BE2C (cell line): ENCODE measurements around the gene ATP2B3.

Experiments
- DNase-seq: peaks from one replicate; pipeline ENCODE4 v3.0.0-alpha.2; 2020
- H3K27me3 ChIP-seq: fragments of 250-450 bp; sonication (Bioruptor Pico); 2 replicates; pipeline ENCODE4 v1.5.1; 2020; ENCODE audit warnings: mild to moderate bottlenecking
- H3K36me3 ChIP-seq: fragments of 250-450 bp; sonication (Bioruptor Pico); 2 replicates; pipeline ENCODE4 v1.5.1; 2020; ENCODE audit warnings: mild to moderate bottlenecking
- H3K4me1 ChIP-seq: fragments of 250-450 bp; sonication (Bioruptor Pico); 2 replicates; pipeline ENCODE4 v1.5.1; 2020
- H3K4me3 ChIP-seq: 2 replicates; pipeline ENCODE4 v1.5.1; 2011; ENCODE audit warnings: low read depth, low read length
- H3K9me3 ChIP-seq: fragments of 250-450 bp; sonication (Bioruptor Pico); 2 replicates; pipeline ENCODE4 v1.5.1; 2020
- TF ChIP-seq, protein P1 (sequence below): IDR thresholded peaks from 2 replicates; pipeline ENCODE4 v1.5.1; 2012; ENCODE audit warnings: mild to moderate bottlenecking, low read depth, low read length

Gene ATP2B3

DNA sequence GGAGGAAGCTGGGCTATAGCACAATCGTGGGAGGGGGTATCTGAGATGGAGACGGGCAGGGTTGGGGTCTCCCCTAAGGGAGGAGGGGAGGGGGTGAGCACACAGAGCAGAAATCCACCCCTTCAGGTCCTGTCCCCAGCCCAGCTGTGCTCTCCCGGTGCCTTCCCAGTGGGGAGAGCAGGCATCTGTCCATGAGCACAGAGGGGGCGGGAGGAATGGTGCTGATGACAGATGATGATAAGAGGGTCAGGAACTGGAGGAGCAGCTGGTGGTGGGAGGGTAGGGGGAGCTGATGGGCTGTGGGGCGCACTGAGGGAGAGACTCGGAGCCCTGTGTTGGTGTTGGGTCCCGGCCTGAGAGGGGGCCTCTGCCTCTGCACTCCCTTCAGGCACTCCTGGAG, 8.6 kb downstream of the ATP2B3 start:
- peak; percentile 70 for DNase-seq
- Histone ChIP-seq H3K27me3 (no peaks in the 10 kb centered on the region), H3K36me3 (no peaks in the 10 kb centered on the region), H3K4me3 (no peak overlapping the region; the same call in 1 of the 2 replicates), H3K9me3 (no peaks in the 10 kb centered on the region), H3K4me1 (peaks cover 36% of the 10 kb centered on the region)
- TF ChIP-seq, protein P1, sequence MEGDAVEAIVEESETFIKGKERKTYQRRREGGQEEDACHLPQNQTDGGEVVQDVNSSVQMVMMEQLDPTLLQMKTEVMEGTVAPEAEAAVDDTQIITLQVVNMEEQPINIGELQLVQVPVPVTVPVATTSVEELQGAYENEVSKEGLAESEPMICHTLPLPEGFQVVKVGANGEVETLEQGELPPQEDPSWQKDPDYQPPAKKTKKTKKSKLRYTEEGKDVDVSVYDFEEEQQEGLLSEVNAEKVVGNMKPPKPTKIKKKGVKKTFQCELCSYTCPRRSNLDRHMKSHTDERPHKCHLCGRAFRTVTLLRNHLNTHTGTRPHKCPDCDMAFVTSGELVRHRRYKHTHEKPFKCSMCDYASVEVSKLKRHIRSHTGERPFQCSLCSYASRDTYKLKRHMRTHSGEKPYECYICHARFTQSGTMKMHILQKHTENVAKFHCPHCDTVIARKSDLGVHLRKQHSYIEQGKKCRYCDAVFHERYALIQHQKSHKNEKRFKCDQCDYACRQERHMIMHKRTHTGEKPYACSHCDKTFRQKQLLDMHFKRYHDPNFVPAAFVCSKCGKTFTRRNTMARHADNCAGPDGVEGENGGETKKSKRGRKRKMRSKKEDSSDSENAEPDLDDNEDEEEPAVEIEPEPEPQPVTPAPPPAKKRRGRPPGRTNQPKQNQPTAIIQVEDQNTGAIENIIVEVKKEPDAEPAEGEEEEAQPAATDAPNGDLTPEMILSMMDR, result no peak

DNA sequence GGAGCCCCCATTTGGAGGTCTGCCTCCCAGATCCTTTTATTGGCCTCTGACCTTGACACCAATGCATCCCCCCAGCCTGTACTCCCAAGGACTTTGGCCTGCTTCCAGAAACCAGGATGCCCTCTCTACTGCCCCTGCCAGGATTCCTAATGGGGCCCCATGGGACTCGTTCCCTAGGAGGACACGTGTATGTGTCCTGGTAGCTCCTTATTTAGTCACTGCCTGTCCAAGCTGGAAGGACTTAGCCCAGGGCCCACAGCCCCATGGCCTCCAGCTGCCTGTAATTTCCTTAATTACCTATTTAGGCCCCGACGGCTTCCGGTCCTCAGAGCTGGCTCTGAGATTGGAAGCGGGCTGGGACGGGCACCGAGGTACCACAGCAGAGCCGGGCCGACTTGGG, 9.4 kb downstream of the ATP2B3 start:
- H3K4me3 ChIP-seq, result no peak overlapping the region
- TF ChIP-seq, protein P1, result no peak
- peaks cover 32% of the 10 kb centered on the region for H3K4me1 ChIP-seq
- H3K27me3 ChIP-seq, result no peaks in the 10 kb centered on the region
- peak; percentile 61 for DNase-seq
- H3K9me3 ChIP-seq, result no peaks in the 10 kb centered on the region
- no peaks in the 10 kb centered on the region for H3K36me3 ChIP-seq

DNA sequence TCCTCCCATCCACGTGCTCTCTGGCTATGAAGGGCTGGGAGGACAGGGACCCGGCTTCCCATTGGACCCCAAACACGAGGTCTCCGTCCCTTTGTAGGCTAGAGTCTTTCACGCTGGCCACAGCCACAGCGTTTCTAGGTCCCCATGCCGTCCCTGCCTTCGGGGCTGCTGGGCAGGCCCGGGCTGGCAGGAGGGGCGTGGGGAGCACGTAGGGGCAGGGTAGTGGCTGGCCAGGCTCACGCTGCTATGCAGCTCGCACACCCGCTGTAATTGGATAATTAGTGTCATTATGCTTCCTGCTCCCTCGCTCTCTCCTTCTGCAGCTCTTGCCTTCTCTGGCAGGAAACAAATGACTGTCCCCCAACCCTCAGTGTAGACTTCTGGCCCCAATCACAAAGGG, 9.8 kb downstream of the ATP2B3 start:
- Histone ChIP-seq H3K27me3 (no peaks in the 10 kb centered on the region), H3K9me3 (no peaks in the 10 kb centered on the region), H3K36me3 (no peaks in the 10 kb centered on the region), H3K4me1 (peaks cover 31% of the 10 kb centered on the region), H3K4me3 (no peak overlapping the region)
- DNase-seq, result no peak
- TF ChIP-seq, protein P1, result no peak

DNA sequence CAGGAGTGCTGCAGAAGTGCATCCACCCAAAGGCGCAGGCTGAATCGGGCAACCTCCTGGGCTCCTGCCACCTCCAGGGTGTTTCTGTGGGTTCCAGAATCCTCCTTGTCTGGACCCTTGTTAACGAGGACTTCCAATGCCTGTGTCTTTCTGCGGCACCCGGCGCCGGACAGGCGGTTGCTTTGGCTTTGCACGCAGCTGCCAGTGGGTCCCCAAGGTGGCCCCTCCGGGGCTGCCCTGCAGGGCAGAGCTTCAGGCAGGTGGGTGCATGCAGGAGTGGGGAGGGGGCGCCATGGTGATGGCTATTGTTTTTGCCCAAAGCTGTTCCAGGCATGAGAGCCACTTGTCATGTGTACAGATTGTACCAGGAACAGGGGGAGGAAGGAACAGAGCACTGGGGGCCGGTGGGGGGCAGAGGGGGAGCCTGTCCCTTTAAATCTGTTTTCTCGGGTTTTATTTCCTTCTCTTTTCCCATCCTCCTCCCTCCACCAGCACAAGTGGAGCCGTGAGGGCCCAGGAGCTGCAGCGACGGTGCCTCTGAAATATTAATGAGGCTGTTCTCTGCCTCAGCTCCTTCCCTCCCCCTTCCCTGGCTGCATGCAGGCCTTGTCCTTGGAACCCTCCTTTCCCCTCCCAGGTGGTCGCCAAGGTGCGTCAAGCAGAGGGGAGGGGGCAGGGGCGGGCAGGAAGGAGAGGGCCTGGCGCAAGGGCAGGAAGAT, 13.1 kb downstream of the ATP2B3 start:
- DNase-seq, result no peak
- H3K27me3 ChIP-seq, result no peaks in the 10 kb centered on the region
- TF ChIP-seq, protein P1, result no peak

DNA sequence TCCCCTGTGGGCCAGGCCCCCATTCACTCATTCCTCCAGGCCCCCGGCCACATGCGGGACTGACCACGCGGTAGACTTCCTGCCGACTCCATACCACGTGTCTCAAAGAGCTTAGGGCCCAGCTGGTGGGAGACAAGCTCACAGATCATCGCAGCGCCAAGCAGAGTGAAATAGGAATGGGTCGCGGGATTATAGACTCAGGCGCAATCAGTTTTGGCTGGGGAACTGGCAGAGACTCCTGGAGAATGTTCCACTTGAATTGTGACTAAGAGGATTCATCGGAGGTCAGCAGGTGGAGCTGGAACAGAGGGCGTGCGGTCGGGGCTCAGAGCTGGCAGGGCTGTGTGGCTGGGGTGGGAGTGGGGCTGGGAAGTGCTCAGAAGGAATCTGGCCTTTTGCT, 15.6 kb downstream of the ATP2B3 start:
- Histone ChIP-seq H3K4me3 (no peak overlapping the region), H3K9me3 (no peaks in the 10 kb centered on the region), H3K36me3 (no peaks in the 10 kb centered on the region), H3K27me3 (no peaks in the 10 kb centered on the region), H3K4me1 (peaks cover 11% of the 10 kb centered on the region)
- TF ChIP-seq, protein P1, result no peak
- no peak for DNase-seq

More for the DNA sequence above, 13.1 kb downstream of the ATP2B3 start:
- H3K4me3 ChIP-seq, result no peak overlapping the region
- H3K36me3 ChIP-seq, result no peaks in the 10 kb centered on the region
- H3K9me3 ChIP-seq, result no peaks in the 10 kb centered on the region
- H3K4me1 ChIP-seq, result peaks cover 20% of the 10 kb centered on the region

DNA sequence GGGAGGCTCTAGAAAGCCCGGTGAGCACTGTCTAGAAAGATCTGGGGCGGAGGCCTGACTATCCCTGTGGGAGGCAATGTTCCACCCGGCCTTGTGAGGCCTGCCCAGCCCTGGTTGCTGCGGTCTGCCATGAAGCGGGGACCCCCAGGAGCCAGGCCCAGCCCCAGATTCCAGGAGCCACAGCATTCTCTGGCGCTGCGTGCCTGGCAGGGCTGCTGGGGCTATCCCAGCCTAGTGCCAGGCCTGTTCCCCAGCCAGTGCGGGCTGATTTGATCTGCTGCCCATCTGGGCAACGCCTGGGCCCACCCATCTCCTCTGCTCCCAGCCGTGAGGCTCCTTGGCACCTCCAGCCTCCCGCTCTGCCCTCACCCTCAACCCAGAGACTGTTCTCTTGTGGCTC, 19.6 kb downstream of the ATP2B3 start:
- Histone ChIP-seq H3K27me3 (no peaks in the 10 kb centered on the region), H3K9me3 (no peaks in the 10 kb centered on the region), H3K4me1 (peaks cover 28% of the 10 kb centered on the region), H3K36me3 (no peaks in the 10 kb centered on the region), H3K4me3 (no peak overlapping the region)
- DNase-seq, result peak; percentile 22
- TF ChIP-seq, protein P1, result no peak
